Activated CD4-positive, CD25-positive, alpha-beta regulatory T cell (primary cell): Measurements from ENCODE around the gene C2orf42.
A peak's percentile ranks its signal among the peaks of the same experiment; 100 is the strongest.
"Not testable (repeated sequence)": the region's sequence is repeated elsewhere in the genome, so short reads cannot be mapped to it uniquely, and the experiment has no call there.

Experiments
- DNase-seq, 4 experiments: peaks; one replicate each; lab custom pipeline; 2025; lab: John Stamatoyannopoulos, UW

C2orf42 gene

DNA sequence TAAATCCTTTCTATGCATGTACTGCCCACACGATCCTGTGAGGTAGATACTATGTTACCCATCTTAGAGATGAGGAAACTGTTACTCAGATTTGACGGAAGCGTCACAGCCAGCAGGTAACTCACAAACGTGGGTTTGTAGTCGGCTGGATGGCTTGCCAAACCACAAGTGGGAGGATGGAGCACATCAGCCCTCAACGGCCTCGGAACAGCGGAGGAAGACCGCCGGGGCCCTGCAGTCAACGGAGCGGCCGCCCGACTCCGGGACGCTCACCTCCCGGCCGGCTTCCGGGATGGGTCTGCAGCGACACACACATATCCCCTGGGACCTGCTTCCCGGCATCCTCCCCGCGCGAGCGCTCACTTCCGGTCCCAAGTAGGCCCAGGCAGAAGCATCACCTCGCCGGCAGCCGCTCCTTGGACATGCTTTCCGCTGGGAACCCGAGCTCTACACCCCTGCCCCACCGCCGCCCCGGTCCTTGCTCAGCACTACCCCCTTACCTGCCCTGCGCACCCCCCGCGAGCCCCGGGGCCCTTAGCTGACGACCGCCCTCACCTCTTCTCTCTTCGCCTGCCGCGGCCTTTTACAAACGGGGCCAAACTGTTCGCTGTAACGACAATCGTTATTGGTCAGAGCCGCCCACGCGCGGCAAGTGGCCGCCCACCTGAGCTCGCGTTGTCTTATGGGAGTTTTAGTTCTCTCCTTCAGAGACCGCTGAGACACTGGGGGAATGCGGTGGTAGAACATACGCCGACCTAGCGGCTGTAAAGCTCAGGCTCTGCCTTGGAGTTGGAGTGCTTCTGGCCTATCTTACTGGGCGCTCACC lies at the start of gene C2orf42:
TSS of gene C2orf42 (minus strand) at position 602 of the 826 bp plus-strand sequence. CDS start 9,034 bp downstream, outside the sequence.
- peak; percentile 87 to 95 (median 92) for DNase-seq

DNA sequence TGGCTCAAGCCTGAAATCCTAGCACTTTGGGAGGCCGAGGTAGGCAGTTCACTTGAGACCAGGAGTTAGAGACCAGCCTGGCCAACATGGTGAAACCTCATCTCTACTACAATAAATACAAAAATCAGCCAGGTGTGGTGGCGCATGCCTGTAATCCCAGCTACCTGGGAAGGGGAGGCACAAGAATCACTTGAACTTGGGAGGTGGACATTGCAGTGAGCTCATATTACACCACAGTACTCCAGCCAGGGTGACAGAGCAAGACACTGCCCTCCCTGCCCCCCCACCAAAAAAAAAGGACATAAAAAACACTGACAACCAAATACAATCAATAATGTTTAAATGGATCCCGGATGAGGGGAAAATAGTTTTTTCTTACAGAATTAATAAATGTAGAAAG lies 49.8 kb upstream of the C2orf42 start:
- no peak for DNase-seq

- DNase-seq: no peak
Observed at GRCh38 chr2:70233926-70234325, 43.1 kb upstream of the C2orf42 start.

GRCh38 chr2:70226781-70227180 lies 36.0 kb upstream of the C2orf42 start:
- DNase-seq: no peak

DNA sequence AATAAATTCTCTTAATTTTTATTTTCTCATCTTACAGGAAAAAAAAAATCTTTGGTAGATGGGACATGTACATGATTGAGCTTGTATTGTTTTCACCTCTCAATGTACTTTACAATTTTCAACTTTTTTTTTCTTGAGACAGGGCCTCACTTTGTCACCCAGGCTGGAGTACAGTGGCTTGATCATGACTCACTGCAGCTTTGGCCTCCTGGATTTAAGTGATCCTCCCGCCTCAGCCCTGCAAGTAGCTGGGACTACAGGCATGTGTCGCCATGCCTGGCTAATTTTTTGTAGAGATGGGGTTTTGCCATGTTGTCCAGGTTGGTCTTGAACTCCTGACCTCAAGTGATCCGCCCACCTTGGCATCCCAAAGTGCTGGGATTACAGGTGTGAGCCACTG lies 32.5 kb upstream of the C2orf42 start:
- DNase-seq: not testable (repeated sequence)

DNA sequence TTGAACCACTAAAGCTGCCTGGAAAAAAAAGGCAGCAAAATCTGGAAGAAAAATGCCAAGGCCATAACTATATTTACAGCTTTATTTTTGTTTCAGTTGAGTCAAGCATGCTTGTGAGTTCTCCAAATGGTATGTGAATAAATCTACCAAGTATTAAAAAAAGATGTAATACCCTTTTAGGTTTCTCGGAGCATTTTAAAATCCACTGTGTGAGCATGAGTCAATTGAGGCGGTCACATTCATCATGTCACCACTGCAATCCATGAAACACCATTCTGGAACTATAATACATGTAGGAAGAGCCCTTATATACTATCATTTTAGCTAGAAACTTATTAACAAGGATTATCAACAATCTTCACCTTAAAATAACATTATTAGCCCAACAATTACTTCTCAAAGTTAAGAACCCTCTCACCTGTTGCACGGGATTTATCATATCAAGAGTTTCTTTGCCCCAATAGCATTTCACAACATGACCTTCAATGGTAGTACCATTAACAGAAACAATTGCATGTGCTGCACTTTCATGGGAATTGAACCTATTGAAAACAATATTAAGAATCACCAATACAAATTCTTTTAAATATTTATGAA lies 24.2 kb upstream of the C2orf42 start:
- no peak for DNase-seq

GRCh38 chr2:70214365-70214764 lies 23.5 kb upstream of the C2orf42 start:
- no peak for DNase-seq

DNA sequence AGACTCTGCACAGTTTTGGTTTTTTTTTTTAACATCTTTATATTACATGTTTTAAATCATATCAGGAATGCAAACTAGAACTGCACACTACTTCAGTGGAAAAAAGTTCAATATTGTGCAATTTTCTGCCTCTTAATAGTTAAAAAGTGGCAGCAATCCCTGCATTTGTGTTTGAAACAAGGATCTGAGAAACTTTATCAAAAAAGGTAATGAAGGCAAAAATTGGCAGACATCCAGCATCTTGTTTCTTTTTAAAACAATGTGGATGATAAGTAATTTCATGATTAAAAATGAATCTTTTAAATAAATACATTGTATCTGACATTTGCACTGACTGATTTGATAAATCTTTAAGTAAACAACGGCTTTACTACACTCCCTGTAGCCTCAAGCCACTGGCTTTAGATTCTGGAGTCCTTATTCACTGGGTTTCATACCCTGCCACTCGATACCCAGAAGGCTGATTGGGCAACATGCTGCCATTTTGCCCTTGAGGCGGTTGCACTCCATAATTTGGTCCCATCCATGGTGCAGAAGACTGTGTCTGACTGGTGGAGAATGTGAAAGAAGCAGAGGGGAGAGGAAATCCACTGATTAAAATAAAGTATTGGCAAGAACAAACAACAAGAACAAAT lies 21.6 kb upstream of the C2orf42 start:
- no peak for DNase-seq

GRCh38 chr2:70211595-70211994 lies 20.8 kb upstream of the C2orf42 start:
- no peak for DNase-seq

DNA sequence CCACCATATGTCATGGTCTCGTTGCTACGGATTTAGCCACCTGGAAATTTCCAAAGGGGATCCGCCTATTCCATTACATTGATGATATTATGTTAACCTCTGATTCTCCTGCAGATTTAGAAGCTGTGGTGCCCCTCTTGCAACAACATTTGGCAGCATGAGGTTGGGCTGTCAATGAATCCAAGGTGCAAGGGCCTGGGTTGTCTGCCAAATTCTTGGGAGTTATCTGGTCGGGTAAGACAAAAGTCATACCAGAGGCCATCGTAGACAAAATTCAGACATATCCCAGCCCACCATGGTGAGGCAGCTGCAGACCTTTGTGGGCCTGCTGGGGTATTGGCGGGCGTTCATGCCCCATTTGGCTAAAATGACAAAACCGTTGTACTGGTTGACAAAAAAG lies 13.6 kb upstream of the C2orf42 start:
- DNase-seq: no peak

DNA sequence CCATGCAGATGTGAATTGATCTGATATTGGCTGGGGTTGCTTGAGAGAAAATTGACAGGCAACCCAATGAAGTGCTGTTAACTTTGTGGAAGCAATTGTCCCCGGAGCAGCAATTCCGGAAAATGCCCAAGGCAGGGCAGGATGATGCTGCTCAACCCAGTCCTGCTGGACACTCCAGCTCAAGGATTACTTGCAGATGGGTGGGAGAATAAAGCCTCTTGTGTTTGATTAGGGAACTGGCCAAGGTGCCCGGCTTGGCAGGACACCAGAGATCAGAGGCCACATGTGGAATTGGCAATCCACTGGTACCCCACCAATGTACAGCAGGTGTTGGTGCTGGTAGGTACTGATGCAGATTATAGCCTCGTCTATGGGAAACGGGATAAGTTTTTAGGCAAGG lies 12.3 kb upstream of the C2orf42 start:
- no peak for DNase-seq

GRCh38 chr2:70202236-70202806 lies 11.5 kb upstream of the C2orf42 start:
- no peak for DNase-seq

GRCh38 chr2:70201831-70202230 lies 11.0 kb upstream of the C2orf42 start:
- no peak for DNase-seq

- no peak for DNase-seq
Observed at GRCh38 chr2:70201225-70201768, 10.5 kb upstream of the C2orf42 start.

DNA sequence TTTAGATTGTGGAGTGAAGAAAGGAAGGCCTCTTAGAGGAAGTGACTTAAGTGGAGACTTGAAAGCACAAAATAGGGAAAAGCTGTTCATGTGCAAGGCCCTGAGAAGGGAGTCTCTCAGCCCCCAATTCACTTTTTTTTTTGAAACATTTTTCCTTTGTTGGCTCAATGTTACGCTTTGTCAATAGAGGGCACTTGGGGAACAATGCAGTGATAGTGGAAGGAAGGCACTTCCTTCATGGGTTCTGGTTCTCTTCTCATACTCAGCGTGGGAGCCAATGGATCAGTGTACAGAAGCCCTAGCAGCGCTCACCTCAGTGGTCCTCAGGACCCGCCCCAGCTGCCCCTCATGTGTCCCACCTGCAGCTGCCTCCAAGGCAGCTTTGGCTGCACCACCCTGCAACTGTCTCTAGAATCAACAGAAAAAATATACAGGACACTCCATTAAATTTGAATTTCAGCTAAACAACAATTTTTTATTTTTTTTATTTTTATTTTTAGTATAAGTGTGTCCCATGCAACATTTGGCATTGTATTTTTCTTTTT lies 8.6 kb upstream of the C2orf42 start:
- no peak for DNase-seq

DNA sequence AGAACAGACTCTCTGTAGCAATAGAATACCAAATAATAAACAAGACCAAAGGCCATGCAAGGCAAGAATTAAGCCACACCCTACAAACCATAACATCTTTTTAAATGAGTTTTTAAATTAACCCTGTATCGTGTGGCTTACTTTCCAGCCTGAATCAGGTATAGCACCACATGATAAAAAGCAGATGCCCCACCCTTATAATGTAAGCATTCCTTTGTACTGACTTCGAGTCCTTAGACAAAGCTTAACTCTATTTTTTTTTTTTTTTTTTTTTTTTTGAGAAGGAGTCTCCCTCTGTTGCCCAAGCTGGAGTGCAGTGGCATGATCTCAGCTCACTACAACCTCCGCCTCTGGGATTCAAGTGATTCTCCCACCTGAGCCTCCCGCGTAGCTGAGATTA lies 1.7 kb upstream of the C2orf42 start:
- DNase-seq: no peak

DNA sequence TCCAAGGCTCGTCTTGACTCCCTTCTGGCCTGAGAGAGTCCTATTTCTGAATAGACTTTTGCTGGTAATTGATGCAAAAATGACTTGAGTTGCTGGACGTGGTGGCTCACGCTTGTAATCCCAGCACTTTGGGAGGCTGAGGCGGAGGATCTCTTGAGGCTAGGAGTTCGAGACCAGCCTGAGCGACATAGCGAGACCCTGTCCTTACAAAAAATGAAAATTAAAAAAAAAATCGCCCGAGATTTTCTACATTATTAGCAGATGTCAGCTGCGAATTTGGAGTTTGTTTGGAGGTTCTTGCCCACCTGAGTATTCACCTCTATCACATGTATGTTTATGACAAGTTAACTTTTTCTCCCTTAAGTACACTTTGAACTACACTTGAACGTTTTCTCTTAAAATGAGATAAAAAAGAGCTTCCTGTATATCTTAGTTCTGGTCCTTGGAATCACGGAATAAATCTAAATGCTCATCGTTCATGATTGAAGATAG lies 471 bp upstream of the C2orf42 start:
- DNase-seq: no peak

DNA sequence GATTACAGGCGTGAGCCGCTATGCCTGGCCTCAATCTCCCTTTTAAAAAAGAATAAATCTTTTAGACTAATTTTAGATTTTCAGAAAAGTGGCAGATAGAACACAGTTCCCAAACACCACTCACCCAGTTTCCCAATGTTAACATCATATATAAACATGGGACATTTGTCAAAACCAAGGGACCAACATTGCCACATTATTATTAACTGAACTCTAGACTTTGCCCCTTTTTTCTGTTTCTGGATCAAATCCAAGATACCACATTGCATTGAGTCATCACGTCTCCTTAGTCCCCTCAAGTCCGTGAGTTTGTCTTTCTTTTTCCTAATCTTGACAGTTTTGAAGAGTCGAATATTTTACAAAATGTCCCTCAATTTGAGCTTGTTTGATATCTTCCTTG lies 2.4 kb downstream of the C2orf42 start:
- DNase-seq: no peak

DNA sequence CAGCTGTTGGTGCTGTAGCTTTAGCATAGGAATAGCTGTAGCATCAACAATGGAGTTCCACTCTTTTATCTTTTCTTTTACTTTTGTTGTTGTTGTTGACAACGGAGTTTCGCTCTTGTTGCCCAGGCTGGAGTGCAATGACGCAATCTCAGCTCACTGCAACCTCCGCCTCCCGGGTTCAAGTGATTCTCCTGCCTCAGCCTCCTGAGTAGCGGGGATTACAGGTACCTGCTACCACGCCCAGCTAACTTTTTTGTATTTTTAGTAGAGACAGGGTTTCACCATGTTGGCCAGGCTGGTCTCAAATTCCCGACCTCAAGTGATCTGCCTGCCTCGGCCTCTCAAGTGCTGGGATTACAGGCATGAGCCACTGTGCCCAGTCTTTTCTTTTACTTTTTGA lies 3.6 kb downstream of the C2orf42 start:
- DNase-seq: not testable (repeated sequence)

GRCh38 chr2:70182689-70183088 lies 8.1 kb downstream of the C2orf42 start:
- no peak for DNase-seq

GRCh38 chr2:70181363-70181956 lies 9.4 kb downstream of the C2orf42 start:
- no peak for DNase-seq

- DNase-seq: no peak
Observed at GRCh38 chr2:70173520-70173919, 17.3 kb downstream of the C2orf42 start.
